ENCODE results near the gene SLC7A8. TPM values are rescaled to one million over a fixed set of nuclear protein-coding genes. Genes with fewer than 3 reads are reported as not detected.

The SLC7A8 gene
- total RNA-seq, 1 donor from 2014 or later = 6.7 TPM

GRCh38 chr14:23185063-23185462 lies 1.6 kb upstream of the SLC7A8 start:
- no peak for ATAC-seq
- no peak for DNase-seq (ENCODE audit: low spot score)

GRCh38 chr14:23183158-23183470 lies 346 bp downstream of the SLC7A8 start:
- peak; percentile 24 for ATAC-seq
- no peak for DNase-seq (ENCODE audit: low spot score)

GRCh38 chr14:23182372-23183157 lies 895 bp downstream of the SLC7A8 start:
- DNase-seq (ENCODE audit: low spot score) (no peak), ATAC-seq (peak; percentile 60)

DNA sequence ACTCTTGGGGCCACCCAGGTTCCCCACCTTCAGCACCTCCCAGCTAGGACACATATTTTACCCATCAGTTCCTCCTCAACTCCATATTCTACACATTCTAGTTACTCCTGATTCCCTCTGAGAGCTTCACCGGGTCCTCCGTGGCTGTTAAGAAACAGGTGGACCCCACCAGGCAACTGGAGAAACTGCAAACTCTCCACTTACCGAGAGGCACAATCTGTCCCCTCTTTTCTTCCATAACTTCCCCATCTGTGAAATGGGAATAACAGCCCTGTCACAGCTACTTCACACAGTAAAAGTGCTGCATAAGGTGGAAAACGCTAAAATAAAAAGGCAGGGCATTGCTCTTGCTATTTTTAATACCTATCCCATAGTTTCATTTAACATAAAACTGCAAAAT lies 1.5 kb downstream of the SLC7A8 start:
- DNase-seq (ENCODE audit: low spot score) = no peak
- no peak for ATAC-seq

DNA sequence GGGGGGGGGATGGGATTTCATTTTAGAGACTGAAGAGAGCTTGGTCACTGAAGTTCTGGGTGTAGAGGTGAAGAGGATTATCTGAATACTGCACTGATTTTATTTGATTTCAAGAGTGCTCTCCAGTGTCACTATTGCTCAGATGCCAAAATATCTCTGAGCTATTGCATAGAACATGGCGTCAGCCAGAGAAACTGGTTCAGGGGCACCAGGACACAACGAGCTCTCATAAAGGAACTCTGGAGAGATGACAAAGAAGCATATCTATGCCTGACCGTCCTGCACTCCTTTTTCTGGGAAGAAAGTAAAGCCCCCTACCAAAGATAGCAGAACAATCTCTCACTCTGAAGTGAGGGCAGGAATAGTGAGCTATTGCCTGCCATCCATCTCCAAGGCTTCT lies 2.0 kb downstream of the SLC7A8 start:
- ATAC-seq = no peak

DNA sequence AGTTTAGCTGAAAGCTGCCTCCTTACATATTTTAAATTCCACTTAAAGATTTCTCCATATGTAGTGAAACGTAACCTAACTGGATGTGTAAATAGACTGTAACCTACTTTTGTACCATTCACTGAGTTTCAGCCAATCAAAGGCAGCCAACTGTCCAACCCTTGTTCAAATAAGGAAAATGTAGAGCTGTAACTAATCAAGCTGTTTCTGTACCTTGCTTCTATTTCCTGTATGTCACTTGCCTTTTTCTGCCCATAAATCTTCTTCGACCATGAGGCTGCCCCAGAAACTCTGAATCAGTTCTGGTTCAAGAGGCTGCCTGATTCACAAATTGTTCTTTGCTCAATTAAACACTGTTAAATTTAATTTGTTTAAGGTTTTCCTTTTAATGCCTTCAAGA lies 6.3 kb downstream of the SLC7A8 start:
- no peak for ATAC-seq
- DNase-seq (ENCODE audit: low spot score) = no peak

More for the DNA sequence above, 2.0 kb downstream of the SLC7A8 start:
- DNase-seq (ENCODE audit: low spot score) = no peak

- DNase-seq (ENCODE audit: low spot score) (no peak), ATAC-seq (no peak)
These were observed 7.6 kb downstream of the SLC7A8 start for GRCh38 chr14:23175823-23176222.

DNA sequence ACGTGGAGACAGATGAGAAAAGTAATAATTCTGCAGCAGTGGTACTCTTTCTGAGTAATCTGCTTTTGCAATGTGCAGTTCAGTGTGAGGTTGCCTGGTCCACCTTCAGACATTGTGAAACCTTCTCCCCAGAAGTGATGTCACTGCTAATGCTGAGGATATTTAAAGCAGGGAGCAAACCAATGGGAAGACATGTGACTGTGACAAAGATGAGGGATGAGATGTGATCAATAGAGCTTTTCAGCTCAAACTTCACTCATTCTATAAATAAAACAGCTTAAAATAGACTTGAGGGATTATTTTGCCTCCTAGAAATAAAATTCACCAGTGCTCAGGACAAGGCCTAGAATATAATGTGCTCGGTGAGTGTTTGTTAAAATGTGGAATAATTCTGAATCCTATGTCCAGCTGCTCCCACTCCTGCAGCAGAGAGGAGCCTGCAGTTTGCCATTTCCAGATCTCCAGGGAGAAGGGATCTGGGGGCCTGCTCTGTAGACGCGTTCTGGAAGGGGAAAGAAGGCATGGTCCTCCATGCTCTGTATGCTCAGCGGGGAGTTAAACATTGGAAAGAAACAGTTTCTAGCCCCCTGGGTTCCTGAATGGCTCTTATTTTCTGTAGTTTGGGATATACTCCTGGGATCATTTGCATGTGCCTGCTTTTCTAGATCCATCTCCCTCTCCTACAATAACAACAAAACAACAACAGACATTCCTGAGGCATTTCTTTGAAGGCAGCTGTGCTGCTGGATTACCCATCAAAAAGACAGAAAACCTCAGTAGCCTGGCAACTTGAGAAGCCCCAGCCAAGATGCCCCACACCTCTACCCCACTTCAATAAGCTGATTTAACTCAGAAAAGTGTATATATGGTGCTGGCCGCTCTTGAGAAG lies 8.9 kb downstream of the SLC7A8 start:
- no peak for ATAC-seq

GRCh38 chr14:23173796-23174195 lies 9.7 kb downstream of the SLC7A8 start:
- DNase-seq (ENCODE audit: low spot score) (no peak), ATAC-seq (no peak)

More for the DNA sequence above, 8.9 kb downstream of the SLC7A8 start:
- DNase-seq (ENCODE audit: low spot score) = no peak

- DNase-seq (ENCODE audit: low spot score) (no peak), ATAC-seq (peak; percentile 46)
These were observed 10.4 kb downstream of the SLC7A8 start for GRCh38 chr14:23173031-23173430.

DNA sequence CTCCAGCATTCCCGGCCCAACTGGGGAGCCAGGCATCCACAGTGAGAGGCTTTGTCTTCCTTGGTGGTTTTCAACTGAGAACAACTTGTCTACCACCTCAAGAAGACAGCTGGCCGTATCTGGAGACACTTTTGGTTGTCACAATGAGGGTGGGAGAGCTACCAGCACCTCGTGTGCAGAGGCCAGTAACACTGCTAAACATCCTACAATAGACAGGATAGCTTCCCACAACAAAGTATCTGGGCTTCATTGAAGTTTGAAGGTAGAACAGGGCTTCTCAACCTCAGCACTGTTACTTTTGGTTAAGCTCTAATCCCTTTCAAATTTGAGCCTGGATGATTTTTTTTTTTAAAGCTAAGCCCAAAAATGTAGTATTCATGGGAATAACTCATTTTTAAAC lies 10.9 kb downstream of the SLC7A8 start:
- no peak for DNase-seq (ENCODE audit: low spot score)
- ATAC-seq = no peak

- DNase-seq (ENCODE audit: low spot score) (no peak), ATAC-seq (no peak)
These were observed 11.4 kb downstream of the SLC7A8 start for GRCh38 chr14:23172096-23172495.

GRCh38 chr14:23171222-23171975 lies 12.1 kb downstream of the SLC7A8 start:
- DNase-seq (ENCODE audit: low spot score) = no peak
- no peak for ATAC-seq

- no peak for ATAC-seq
- no peak for DNase-seq (ENCODE audit: low spot score)
These were observed 13.8 kb downstream of the SLC7A8 start for GRCh38 chr14:23169622-23170021.

- DNase-seq (ENCODE audit: low spot score) (no peak), ATAC-seq (no peak)
These were observed 15.2 kb downstream of the SLC7A8 start for GRCh38 chr14:23168246-23168645.

GRCh38 chr14:23167116-23167847 lies 16.2 kb downstream of the SLC7A8 start:
- ATAC-seq (peak; percentile 17), DNase-seq (ENCODE audit: low spot score) (no peak)

DNA sequence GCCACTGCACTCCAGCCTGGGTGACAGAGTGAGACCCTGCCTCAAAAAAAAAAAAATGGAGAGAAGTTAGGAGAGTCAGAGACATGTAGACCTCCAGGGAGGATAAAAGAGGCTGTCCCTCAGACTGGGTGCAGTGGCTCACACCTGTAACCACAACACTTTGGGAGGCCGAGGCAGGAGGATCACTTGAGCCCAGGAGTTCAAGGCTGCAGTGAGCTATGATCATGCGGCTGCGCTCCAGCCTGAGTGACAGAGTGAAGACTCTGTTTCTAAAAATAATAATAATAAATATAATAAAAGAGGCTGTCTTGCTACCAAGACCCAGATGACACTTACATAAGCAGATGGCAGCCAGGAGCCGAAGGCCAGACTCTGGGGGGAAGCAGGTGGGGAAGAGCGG lies 18.5 kb downstream of the SLC7A8 start:
- ATAC-seq = no peak
- no peak for DNase-seq (ENCODE audit: low spot score)

- DNase-seq (ENCODE audit: low spot score) = no peak
- ATAC-seq = no peak
These were observed 19.2 kb downstream of the SLC7A8 start for GRCh38 chr14:23164250-23164649.

DNA sequence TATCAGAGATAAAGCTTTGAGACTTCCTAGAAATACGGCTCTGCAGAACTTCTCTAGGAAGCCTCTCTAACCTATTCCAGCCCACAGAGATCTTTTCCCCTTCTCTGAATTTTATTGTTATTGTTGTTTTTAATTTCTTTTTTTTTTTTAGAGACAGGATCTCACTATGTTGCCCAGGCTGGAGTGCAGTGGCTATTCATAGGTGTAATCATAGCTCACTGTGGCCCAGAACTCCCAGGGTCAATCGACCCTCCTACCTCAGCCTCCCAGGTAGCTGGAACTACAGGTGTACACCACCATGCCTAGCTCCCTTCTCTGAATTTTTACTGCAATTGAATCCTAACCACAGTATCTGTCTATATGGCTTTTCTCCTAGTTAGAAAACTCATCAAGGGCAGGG lies 19.6 kb downstream of the SLC7A8 start:
- DNase-seq (ENCODE audit: low spot score) = no peak
- no peak for ATAC-seq

- DNase-seq (ENCODE audit: low spot score) (no peak), ATAC-seq (peak; percentile 51)
These were observed 20.7 kb downstream of the SLC7A8 start for GRCh38 chr14:23162800-23163199.

DNA sequence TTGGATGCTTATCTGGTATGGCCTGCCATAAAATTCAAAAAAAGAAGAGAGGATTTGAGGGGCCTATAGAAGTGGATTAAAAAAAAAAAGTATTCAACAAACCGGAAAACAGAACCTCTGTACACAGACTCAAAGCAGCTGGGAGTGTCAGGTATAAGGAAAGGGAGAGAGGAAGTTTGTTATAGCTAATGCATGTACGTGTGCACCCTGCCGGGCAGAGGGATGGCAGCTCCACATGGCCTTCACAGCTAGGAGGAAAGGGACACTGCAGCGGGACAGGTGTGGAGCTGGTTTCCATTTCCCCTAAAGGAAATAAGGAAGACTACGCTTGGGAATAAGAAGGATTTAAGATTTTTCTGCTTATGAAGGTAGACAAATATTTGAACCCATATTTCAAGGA lies 21.5 kb downstream of the SLC7A8 start:
- DNase-seq (ENCODE audit: low spot score) = no peak
- no peak for ATAC-seq
